Effector memory CD4-positive, alpha-beta T cell (primary cell): ENCODE measurements around the gene SOCS4.
A peak's percentile ranks its signal among the peaks of the same experiment; 100 is the strongest.
"Not testable (repeated sequence)": the region's sequence is repeated elsewhere in the genome, so short reads cannot be mapped to it uniquely, and the experiment has no call there.

Source experiments
- DNase-seq, 3 donors: peaks; one replicate each; pipeline ENCODE4 v3.0.0-alpha.2; 2020
- H3K27ac ChIP-seq: 2 replicates; pipeline ENCODE4 v1.7.0; 2013; ENCODE audit warnings: mild to moderate bottlenecking, low read length, moderate library complexity; ENCODE audit not compliant: insufficient read depth, poor library complexity, severe bottlenecking
- H3K27me3 ChIP-seq: replicated peaks from 2 replicates; pipeline ENCODE4 v1.7.0; 2013; ENCODE audit warnings: mild to moderate bottlenecking, low read length; ENCODE audit not compliant: insufficient read depth, control insufficient read depth, poor library complexity, severe bottlenecking
- H3K36me3 ChIP-seq: 2 replicates; pipeline ENCODE4 v1.7.0; 2013; ENCODE audit warnings: mild to moderate bottlenecking, low read length, moderate library complexity; ENCODE audit not compliant: control insufficient read depth, insufficient read depth
- H3K4me1 ChIP-seq: 2 replicates; pipeline ENCODE4 v1.7.0; 2013; ENCODE audit warnings: low read length, mild to moderate bottlenecking; ENCODE audit not compliant: control insufficient read depth, insufficient read depth, poor library complexity, severe bottlenecking
- H3K4me3 ChIP-seq: 2 replicates; pipeline ENCODE4 v1.7.0; 2013; ENCODE audit warnings: low read length, low read depth, mild to moderate bottlenecking; ENCODE audit not compliant: insufficient read depth, poor library complexity, severe bottlenecking
- H3K9me3 ChIP-seq: 2 replicates; pipeline ENCODE4 v1.7.0; 2013; ENCODE audit warnings: mild to moderate bottlenecking, low read length, moderate library complexity; ENCODE audit not compliant: control insufficient read depth
- total RNA-seq, 3 donors: gene quantifications; one replicate each; lab custom pipeline; 2026; lab: John Stamatoyannopoulos, UW

Gene SOCS4
- total RNA-seq: 38.1 to 66.7 (median 45.6) reads per million in 3 donors

- Histone ChIP-seq H3K4me3 (peak within 1 kb of the TSS; percentile 78), H3K4me1 (peaks cover 8% of the 10 kb centered on the region), H3K27ac (peak within 1 kb of the TSS; percentile 83), H3K27me3 (no peaks in the 10 kb centered on the region), H3K9me3 (no peaks in the 10 kb centered on the region), H3K36me3 (no peaks in the 10 kb centered on the region)
- DNase-seq: peak; percentile 93 to 95 (median 95)
Observed at GRCh38 chr14:55026793-55027561, at the start of gene SOCS4, which contains the start of gene WDHD1. Gene SOCS4 (plus strand): TSS chr14:55027236. CDS start chr14:55043042, 15,806 bp downstream. Gene WDHD1 (minus strand): TSS chr14:55027099. CDS start chr14:55026787, 312 bp downstream.

GRCh38 chr14:54979039-54979438, 48.0 kb upstream of the SOCS4 start:
- no peak overlapping the region for H3K27ac ChIP-seq
- no peak for DNase-seq
- no peaks in the 10 kb centered on the region for H3K27me3 ChIP-seq
- no peaks in the 10 kb centered on the region for H3K4me1 ChIP-seq
- H3K36me3 ChIP-seq: no peaks in the 10 kb centered on the region
- no peak overlapping the region for H3K4me3 ChIP-seq
- H3K9me3 ChIP-seq: no peaks in the 10 kb centered on the region

- no peak overlapping the region for H3K4me3 ChIP-seq
- H3K27me3 ChIP-seq: no peaks in the 10 kb centered on the region
- H3K4me1 ChIP-seq: no peaks in the 10 kb centered on the region
- DNase-seq: no peak
- H3K27ac ChIP-seq: no peak overlapping the region
- no peaks in the 10 kb centered on the region for H3K36me3 ChIP-seq
- H3K9me3 ChIP-seq: no peaks in the 10 kb centered on the region
Observed at GRCh38 chr14:54981698-54982097, 45.3 kb upstream of the SOCS4 start.

- no peak for DNase-seq
- no peaks in the 10 kb centered on the region for H3K4me1 ChIP-seq
- no peaks in the 10 kb centered on the region for H3K9me3 ChIP-seq
- H3K27ac ChIP-seq: no peak overlapping the region
- no peaks in the 10 kb centered on the region for H3K36me3 ChIP-seq
- no peak overlapping the region for H3K4me3 ChIP-seq
- H3K27me3 ChIP-seq: no peaks in the 10 kb centered on the region
Observed at GRCh38 chr14:54985156-54985555, 41.9 kb upstream of the SOCS4 start.

- Histone ChIP-seq H3K36me3 (no peaks in the 10 kb centered on the region), H3K4me1 (no peaks in the 10 kb centered on the region), H3K27ac (no peak overlapping the region), H3K27me3 (no peaks in the 10 kb centered on the region), H3K4me3 (no peak overlapping the region), H3K9me3 (no peaks in the 10 kb centered on the region)
- DNase-seq: no peak
Observed at GRCh38 chr14:55000381-55000780, 26.7 kb upstream of the SOCS4 start.

- Histone ChIP-seq H3K9me3 (no peaks in the 10 kb centered on the region), H3K27me3 (no peaks in the 10 kb centered on the region), H3K36me3 (no peaks in the 10 kb centered on the region), H3K4me1 (no peaks in the 10 kb centered on the region), H3K27ac (no peak overlapping the region), H3K4me3 (no peak overlapping the region)
- no peak for DNase-seq
Observed at GRCh38 chr14:55005071-55005470, 22.0 kb upstream of the SOCS4 start.

- H3K36me3 ChIP-seq: no peaks in the 10 kb centered on the region
- no peak overlapping the region for H3K27ac ChIP-seq
- no peak for DNase-seq
- H3K27me3 ChIP-seq: no peaks in the 10 kb centered on the region
- no peak overlapping the region for H3K4me3 ChIP-seq
- H3K4me1 ChIP-seq: no peaks in the 10 kb centered on the region
- H3K9me3 ChIP-seq: no peaks in the 10 kb centered on the region
Observed at GRCh38 chr14:55015006-55015405, 12.0 kb upstream of the SOCS4 start.

GRCh38 chr14:55019968-55020554, 7.0 kb upstream of the SOCS4 start:
- H3K27ac ChIP-seq: no peak overlapping the region

GRCh38 chr14:55024365-55024764, 2.7 kb upstream of the SOCS4 start:
- not testable (repeated sequence) for H3K4me3 ChIP-seq, H3K27ac ChIP-seq, H3K27me3 ChIP-seq, H3K36me3 ChIP-seq, H3K4me1 ChIP-seq, DNase-seq, H3K9me3 ChIP-seq

More at GRCh38 chr14:55019968-55020554, 7.0 kb upstream of the SOCS4 start:
- no peak for DNase-seq
- no peaks in the 10 kb centered on the region for H3K27me3 ChIP-seq
- no peaks in the 10 kb centered on the region for H3K9me3 ChIP-seq
- no peaks in the 10 kb centered on the region for H3K36me3 ChIP-seq
- no peaks in the 10 kb centered on the region for H3K4me1 ChIP-seq
- H3K4me3 ChIP-seq: no peak overlapping the region

GRCh38 chr14:55025948-55026347, 1.1 kb upstream of the SOCS4 start:
- DNase-seq: no peak
- Histone ChIP-seq H3K36me3 (no peaks in the 10 kb centered on the region), H3K9me3 (no peaks in the 10 kb centered on the region), H3K4me1 (peaks cover 8% of the 10 kb centered on the region), H3K27me3 (no peaks in the 10 kb centered on the region), H3K4me3 (peak overlapping the region; percentile 78), H3K27ac (no peak overlapping the region)
